Astrocyte (in vitro differentiated cells and primary cell): ENCODE measurements around the gene CDH26.

ENCODE experiments used
- EZH2 ChIP-seq: IDR thresholded peaks from 2 replicates; pipeline ENCODE4 v1.6.1; 2012; ENCODE audit warnings: mild to moderate bottlenecking, low read length, inconsistent platforms; ENCODE audit not compliant: insufficient read depth
- TF ChIP-seq, protein P1 (sequence below): IDR thresholded peaks from 2 replicates; pipeline ENCODE4 v1.5.1; 2011; ENCODE audit warnings: low read depth, mild to moderate bottlenecking, inconsistent platforms, low read length, moderate library complexity; ENCODE audit not compliant: insufficient read depth

DNA sequence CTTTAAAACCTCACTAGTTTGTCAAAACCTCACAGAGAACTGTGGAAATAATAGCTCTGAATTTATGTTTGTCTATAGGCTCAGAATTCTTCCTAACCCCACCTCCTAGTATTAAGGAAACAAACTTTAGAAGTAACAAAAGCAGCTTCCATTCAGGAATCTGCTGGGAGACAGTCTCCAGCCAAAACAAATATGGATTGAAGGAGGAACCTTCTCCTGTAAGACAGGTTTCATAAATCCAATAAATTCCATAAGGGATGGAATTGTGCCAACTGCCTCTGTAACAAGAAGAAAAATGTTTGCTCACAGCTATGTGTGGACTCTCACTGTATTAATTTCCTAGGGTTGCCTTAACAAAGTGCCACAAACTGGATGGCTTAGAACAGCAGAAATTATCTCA lies 32.3 kb upstream of the CDH26 start:
- TF ChIP-seq, protein P1, sequence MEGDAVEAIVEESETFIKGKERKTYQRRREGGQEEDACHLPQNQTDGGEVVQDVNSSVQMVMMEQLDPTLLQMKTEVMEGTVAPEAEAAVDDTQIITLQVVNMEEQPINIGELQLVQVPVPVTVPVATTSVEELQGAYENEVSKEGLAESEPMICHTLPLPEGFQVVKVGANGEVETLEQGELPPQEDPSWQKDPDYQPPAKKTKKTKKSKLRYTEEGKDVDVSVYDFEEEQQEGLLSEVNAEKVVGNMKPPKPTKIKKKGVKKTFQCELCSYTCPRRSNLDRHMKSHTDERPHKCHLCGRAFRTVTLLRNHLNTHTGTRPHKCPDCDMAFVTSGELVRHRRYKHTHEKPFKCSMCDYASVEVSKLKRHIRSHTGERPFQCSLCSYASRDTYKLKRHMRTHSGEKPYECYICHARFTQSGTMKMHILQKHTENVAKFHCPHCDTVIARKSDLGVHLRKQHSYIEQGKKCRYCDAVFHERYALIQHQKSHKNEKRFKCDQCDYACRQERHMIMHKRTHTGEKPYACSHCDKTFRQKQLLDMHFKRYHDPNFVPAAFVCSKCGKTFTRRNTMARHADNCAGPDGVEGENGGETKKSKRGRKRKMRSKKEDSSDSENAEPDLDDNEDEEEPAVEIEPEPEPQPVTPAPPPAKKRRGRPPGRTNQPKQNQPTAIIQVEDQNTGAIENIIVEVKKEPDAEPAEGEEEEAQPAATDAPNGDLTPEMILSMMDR: no peak
- TF ChIP-seq EZH2: no peak
